ENCODE results near the gene LYZ. TPM values are rescaled to one million over a fixed set of nuclear protein-coding genes. Genes with fewer than 3 reads are reported as not detected.

LYZ gene
- polyA plus RNA-seq, 2 donors = 6.3 to 28.7 TPM

DNA sequence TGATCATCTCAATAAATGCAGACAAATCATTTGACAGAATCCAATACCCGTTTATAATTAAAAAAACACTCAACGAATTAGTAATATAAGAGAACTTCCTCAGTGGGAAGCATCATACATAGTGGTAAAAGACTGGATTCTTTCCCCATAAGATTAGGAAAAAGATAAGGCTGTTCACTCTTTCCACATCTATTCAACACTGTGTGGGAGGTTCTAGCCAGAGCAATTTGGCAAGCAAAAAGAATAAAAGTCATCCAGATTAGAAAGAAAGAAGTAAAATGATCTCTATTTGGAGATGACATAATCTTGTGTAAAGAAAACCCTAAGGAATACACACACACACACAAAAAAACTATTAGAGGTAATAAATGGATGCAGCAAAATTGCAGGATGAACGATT is 49.8 kb downstream of the LYZ start:
- WGBS, 2 donors = 94% methylated on average over 3 of the region's 3 CpGs
- H3K4me1 ChIP-seq (ENCODE audit: control insufficient read depth in 2 of 2, insufficient read depth in 2 of 2, low read length in 1 of 2) = no peaks in the 10 kb centered on the region

DNA sequence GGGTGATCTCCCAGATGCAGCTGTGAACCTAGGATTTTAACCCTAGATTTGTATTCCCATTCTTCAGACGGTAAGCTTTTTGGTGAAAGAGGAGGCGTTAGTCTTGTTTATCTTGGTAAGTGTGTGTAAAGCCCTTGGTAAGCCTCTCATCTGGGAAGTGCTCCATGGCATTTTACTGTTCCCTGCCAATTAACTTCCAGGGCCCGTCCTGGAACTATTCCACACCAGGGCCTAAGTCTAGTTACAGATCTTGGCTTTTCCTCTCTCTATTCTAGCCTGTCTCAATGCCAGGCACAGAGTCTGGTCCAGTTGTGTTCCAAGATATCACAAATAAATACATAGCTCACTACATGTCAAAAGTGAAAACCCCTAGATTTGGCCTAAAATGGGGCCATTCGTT is 53.8 kb downstream of the LYZ start:
- Histone ChIP-seq H3K9me3 (ENCODE audit: control insufficient read depth in 2 of 2, insufficient read depth in 1 of 2, low read depth in 1 of 2, low read length in 1 of 2) (no peaks in the 10 kb centered on the region), H3K4me3 (ENCODE audit: low read depth in 1 of 2, low read length in 2 of 2) (no peak overlapping the region), H3K4me1 (ENCODE audit: control insufficient read depth in 2 of 2, insufficient read depth in 2 of 2, low read length in 1 of 2) (no peaks in the 10 kb centered on the region), H3K36me3 (ENCODE audit: control insufficient read depth in 2 of 2, insufficient read depth in 2 of 2, low read length in 1 of 2) (no peaks in the 10 kb centered on the region), H3K27me3 (ENCODE audit: control insufficient read depth in 1 of 2, insufficient read depth in 2 of 2, low read length in 2 of 2) (no peaks in the 10 kb centered on the region), H3K27ac (ENCODE audit: low read depth in 2 of 2, low read length in 1 of 2) (no peak overlapping the region)
- WGBS, 2 donors = 47 to 63% methylated on average over 4 of the region's 4 CpGs

More for the DNA sequence above, 49.8 kb downstream of the LYZ start:
- no peaks in the 10 kb centered on the region for H3K27me3 ChIP-seq (ENCODE audit: control insufficient read depth in 1 of 2, insufficient read depth in 2 of 2, low read length in 2 of 2)
- H3K27ac ChIP-seq (ENCODE audit: low read depth in 2 of 2, low read length in 1 of 2) = no peak overlapping the region
- no peaks in the 10 kb centered on the region for H3K36me3 ChIP-seq (ENCODE audit: control insufficient read depth in 2 of 2, insufficient read depth in 2 of 2, low read length in 1 of 2)
- no peak overlapping the region for H3K4me3 ChIP-seq (ENCODE audit: low read depth in 1 of 2, low read length in 2 of 2)
- no peaks in the 10 kb centered on the region for H3K9me3 ChIP-seq (ENCODE audit: control insufficient read depth in 2 of 2, insufficient read depth in 1 of 2, low read depth in 1 of 2, low read length in 1 of 2)

Other genes starting within 250 kb of the LYZ start
- 10 to 100 TPM; 20.7 to 21.4 TPM for gene CPSF6, start 108.8 kb upstream of the LYZ start, polyA plus RNA-seq
- gene YEATS4, start 11.4 kb downstream of the LYZ start, polyA plus RNA-seq = 10 to 100 TPM in 1 of 2 donors, 1 to 10 TPM in 1; 6.8 to 14.7 TPM
- 1 to 10 TPM; 2.8 to 4.9 TPM for gene FRS2, start 122.0 kb downstream of the LYZ start, polyA plus RNA-seq
- 10 to 100 TPM; 50.5 to 96.1 TPM for gene CCT2, start 237.1 kb downstream of the LYZ start, polyA plus RNA-seq